Transverse colon (tissue), 3 donors: ENCODE results near the gene NUAK2.

Experiments
- POLR2A ChIP-seq: fragments of 450-650 bp; IDR thresholded peaks from one replicate; pipeline ENCODE4 v1.6.1; 2016; ENCODE audit warnings: antibody characterized with exemption, mild to moderate bottlenecking, moderate library complexity
- TF ChIP-seq, protein P1 (sequence below), 5 experiments: fragments of 200-600 bp in 3 of 5; fragments of 450-650 bp in 2 of 5; sonication (generic) in 3 of 5; IDR thresholded peaks; 1 replicate in 2 of 5; 2 replicates in 3 of 5; pipeline ENCODE4 v1.5.1; 2016 to 2017; ENCODE audit warnings: antibody characterized with exemption in 5 of 5, inconsistent platforms in 3 of 5, mild to moderate bottlenecking in 2 of 5, moderate library complexity in 1 of 5

- TF ChIP-seq, protein P1, sequence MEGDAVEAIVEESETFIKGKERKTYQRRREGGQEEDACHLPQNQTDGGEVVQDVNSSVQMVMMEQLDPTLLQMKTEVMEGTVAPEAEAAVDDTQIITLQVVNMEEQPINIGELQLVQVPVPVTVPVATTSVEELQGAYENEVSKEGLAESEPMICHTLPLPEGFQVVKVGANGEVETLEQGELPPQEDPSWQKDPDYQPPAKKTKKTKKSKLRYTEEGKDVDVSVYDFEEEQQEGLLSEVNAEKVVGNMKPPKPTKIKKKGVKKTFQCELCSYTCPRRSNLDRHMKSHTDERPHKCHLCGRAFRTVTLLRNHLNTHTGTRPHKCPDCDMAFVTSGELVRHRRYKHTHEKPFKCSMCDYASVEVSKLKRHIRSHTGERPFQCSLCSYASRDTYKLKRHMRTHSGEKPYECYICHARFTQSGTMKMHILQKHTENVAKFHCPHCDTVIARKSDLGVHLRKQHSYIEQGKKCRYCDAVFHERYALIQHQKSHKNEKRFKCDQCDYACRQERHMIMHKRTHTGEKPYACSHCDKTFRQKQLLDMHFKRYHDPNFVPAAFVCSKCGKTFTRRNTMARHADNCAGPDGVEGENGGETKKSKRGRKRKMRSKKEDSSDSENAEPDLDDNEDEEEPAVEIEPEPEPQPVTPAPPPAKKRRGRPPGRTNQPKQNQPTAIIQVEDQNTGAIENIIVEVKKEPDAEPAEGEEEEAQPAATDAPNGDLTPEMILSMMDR (IDR thresholded peaks at IDR 0.05), result no peak
- TF ChIP-seq POLR2A, result no peak
These were observed 19.5 kb downstream of the NUAK2 start for GRCh38 chr1:205301842-205302588.
